HG03108 (cell line): ENCODE measurements around the gene TBC1D16.

ENCODE experiments used
- ATAC-seq: cut with Tn5 transposase; IDR thresholded peaks from one replicate; pipeline ENCODE4 v1.9.1; 2021; ENCODE audit warnings: moderate library complexity; ENCODE audit not compliant: unreplicated experiment

TBC1D16 gene

DNA sequence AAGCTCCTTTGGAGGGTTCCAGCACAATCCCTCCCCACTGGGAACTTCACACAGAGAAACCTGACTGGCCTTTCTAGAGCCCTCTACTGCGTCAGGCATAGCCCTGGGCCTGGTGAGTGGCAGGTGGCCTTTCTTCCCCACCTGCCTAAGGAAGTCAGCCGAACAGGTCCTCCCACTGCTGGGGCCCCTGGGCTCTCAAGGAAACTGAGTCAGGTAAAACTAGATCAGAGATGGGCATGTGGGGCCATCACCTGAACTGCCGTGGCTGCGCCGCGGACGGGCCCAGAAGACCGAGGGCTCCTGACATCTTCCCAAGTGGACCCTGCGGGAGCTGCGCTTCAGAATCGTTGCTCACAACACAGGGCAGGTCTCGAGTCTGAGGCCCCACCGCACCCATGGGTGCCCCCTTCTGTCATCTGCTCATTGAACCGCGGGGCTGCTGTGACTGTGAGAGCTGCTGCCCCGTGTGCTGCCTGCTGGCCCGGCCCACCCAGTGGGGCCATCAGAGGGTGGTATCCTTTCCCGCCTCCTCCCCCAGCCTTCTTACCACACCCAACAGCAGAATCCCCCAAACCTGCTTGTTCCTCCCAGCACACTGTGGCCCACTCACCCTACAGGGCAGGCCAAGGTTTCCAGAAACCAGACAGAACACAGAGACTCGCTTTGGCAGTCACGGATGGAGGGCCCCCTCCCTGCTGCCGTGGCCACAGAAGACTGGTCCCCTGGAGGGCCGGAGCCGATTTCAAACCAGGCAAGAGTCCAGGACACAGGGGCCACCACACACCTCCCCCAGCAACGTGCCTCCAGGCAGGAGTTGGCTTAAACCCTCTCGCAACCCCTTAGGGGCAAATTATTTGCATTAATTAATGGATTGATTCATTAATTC, 81.1 kb downstream of the TBC1D16 start:
- ATAC-seq, result no peak

DNA sequence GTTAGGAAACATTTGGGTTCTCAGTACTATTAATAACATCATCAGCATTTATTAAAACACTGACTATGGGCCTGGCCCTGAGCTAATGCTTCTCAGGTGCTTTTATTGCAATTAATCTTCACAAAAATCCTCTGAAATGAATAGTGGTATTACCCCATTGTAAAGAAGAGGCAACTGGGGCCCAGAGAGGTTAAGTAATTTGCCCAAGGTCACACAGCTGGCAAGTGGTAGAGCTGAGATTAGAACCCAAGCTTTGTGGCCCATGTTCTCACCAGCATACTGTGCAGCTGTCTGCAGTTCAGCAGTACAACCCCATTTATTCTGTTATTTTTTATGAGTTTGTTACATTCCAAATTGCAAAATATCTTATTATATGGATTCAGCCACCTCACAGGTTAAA, 82.3 kb downstream of the TBC1D16 start:
- ATAC-seq, result no peak

DNA sequence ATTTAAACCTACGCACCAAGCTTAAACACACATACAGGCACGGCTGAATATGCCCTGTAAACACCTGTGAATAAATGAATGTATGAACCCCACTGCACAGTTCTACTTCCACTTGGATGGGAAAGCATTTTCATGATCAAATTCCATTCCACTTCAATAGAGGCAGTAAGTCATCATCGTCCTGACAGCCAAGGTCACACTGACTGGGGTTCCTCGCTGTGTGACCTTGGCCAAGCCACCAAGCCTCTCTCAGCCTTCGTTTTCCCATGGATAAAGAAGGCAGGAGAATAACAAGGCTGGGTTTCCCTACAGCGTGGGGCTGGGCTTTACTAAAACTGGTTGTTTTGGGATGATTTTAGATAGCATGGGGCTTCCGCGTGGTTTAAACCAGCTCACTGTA, 82.8 kb downstream of the TBC1D16 start:
- no peak for ATAC-seq

DNA sequence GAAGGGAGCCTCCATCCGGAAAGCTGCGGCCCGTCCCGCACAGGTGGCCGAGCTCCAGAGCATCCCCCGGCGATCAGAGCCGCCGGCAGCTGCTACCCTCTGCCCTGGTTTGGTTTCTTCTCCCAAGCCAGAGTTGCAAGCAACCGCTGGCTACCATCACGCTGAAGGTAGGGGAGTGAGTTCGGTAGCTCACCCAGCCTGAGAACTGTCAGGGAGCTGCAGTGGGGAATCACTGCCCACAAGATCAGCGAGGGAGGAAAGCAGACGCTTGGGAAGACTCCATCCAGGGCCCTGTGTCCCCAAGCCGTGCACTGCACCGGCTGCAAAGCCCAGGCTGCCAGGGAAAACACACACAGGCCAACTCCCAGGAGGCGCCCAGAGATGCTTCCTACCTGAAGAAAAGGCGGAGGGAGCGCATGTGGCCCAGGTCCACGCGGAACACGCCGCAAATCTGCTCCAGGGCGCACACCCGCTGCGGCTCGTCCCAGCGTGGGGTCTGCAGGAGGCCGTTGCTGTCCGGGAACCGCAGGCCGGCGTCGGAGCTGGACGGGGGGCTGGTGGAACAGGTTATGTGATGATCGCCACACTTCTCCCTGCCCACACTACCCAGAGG, 83.3 kb downstream of the TBC1D16 start:
- ATAC-seq, result no peak

DNA sequence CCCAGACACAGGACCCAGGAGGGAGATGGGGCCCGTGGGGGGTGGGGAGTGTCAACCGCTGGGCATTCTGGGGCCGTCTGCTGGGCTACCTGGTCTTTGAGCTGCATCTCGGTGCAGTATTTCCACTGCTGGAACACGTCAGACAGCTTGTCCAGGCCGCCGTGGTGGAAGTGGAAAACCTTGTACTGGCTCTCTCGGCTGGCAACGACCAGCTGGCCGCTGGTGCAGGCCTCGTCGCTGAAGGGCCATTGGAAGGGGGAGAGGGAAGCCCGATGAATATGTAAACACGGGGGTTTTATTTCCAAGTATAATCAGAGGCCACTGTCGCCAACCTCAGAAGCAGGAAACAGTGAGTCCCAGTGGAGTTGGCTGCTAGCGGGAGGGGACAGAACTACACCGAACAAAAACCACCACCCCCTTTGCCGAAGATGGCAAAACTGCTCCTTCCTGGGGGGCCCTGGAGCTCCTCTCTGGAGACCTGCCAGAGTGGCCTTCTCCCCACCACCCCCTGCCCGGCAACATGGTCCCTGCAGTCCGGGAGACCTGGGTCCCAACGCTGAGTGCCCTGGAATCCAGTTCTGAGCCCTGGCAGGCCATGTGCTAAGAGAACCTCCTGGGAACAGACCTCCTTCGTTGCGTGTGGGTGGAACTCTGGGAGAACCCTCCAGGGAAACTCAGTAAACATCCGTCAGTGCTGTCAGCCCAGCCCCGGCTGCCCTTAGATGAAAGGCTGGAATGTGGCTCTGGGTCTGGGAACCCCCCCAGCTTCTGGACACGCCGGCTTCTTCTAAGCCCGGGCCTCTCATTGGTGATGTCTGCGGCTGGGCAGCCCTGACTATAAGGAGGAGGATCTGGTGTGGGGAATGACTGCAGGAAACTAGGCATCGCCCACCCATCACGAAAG, 84.1 kb downstream of the TBC1D16 start:
- no peak for ATAC-seq

DNA sequence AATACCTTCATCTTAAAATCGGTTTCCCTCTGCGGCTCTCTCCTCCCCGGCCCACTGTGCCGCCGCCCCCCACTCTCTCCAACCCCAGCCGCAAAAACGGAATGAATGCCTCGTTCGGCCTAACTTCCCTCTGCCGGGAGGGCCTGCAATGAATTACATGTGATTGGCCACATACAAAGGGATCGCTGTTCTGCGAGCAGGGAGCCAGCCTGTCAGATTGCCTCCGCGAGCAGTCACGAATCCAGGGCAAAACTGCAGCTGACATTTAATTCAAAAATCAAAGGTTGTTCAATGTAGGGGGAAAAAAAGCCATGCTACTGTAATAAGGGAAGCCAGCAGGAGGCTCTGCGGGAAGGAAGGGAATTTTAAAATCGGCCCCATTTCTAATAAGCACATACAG, 84.9 kb downstream of the TBC1D16 start:
- ATAC-seq, result no peak

DNA sequence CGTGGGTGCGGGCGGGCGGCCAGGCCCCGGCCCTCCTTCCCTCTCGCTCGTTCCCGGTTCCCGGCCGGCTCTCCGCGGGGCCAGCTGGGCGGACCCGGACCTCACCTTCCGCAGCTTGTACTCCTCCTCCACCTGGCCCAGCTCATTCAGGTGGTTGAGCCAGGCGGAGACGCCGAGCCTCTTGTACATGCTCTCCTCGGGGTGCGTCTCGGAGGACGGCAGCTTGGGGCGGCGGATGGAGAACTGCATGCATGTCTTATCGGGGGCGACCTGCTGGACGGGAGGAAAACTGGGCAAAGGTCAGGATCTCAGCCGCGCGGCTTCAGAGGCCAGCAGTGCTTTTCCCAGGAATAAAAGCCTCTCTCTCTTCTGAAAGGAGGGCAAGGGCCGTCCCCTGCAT, 85.4 kb downstream of the TBC1D16 start:
- ATAC-seq, result no peak

DNA sequence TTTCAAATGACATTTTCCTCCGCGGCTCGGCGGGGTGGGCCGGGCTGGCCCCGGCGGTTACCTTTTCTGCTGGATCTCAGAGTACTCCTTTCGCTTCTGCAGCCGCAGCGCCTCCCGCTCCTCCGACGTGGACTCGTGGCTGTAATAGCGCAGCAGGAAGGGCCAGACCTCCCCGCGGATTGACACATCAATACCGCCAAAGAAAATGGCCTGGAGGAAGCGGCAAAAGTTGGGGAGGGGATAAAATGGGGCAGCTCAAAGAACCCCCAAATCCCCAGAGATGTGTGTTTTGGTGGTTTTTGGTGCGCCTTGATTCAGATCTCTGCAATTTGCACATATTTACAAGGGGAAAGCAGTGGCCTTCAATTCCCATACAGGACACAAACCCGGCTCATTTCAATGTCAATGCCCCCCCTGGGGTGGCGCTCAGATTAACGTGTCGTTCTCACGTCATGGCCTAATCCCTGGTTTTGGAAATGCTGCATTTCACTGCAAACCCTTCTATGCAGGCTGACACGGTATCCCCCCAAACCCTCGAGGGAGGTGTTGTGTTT, 85.9 kb downstream of the TBC1D16 start:
- no peak for ATAC-seq

DNA sequence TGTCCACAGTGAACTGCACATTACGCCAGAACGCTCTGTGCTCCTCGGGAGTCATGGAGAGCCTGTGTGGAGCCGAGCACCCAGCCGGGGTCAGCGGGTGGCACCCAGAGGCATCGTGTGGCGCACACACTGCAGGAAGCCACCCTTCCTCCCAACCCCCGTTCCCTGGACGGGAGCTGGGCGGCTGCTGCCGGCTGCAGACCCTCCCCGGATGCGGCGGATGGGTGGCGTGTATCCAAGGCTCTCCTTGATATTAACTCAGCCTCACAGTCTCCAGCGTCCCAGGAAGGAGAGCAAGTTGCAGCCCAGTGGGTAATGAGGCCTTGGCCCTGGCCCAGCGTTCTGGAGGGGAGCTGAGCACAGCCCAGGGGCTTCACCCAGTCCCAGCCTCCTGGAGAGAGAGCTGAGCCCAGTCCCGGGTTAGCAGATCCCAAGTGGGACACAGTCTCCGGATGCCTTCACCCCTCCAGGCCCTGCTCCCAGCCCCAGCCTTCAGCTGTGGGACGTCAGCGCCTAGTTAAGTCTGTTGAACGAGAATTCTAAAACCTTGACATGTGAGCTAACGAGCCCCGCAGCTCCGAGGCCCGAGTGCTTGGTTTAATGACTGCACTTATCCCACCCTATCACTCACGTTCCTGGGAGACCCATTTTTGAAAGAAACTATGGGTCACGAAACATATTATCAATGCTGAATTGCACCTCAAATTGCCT, 86.6 kb downstream of the TBC1D16 start:
- no peak for ATAC-seq

DNA sequence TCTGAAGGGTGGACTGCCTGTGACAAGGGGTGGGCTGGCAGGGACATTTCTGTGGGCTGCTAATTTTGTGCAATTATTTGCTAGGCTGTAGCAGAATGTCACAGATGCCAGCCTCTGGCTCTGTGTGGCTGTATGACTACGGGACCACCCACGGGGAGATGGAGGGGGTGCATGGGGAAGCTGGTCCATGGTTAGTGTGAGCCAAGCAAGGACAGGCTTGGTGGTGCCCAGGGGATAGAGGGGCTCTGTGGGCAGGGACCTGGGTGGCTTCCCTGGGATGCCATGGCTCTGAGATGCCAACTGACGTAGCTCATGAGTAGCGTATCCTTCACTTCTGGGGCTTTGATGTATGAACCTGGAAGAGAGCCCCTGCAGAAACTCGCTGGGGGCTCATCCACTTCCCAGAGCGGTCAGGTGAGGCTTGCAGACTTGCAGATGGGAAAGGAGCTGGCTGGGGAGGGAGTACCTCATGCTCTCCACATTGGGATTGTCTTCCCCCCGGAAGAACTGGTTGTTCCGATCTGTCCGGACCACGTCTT, 87.2 kb downstream of the TBC1D16 start:
- no peak for ATAC-seq

DNA sequence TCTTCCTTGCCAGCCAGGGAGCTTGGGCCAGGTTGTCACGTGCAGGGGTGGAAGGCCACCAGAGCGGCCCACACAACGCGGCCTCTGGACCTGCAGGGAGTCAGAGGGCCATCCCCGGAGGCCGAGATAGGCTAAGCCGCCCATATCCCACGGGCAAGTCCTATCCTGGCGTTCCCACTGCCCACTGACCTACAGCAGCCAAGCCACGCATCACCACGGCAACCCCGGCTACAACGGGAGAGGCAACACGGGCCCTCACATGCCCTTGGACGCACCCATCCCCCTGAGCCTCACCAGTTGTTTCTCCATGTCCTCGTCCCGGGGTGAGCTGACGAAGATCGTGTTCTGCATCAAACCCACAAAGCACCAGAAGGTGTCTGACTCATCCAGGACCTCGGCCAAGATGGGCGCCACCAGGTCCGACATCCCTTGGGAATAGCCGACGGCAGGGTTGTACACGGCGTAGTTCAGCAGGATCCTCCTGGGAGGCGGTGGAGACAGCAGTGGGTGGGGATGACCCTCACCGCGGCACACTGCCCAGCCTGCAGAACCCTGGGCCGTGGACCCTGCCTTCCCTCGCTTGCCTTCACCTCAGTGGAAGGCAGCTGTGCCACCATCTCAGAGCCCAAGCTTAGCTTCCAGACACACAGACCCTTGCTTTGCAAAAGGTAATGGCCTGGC, 88.2 kb downstream of the TBC1D16 start:
- no peak for ATAC-seq

DNA sequence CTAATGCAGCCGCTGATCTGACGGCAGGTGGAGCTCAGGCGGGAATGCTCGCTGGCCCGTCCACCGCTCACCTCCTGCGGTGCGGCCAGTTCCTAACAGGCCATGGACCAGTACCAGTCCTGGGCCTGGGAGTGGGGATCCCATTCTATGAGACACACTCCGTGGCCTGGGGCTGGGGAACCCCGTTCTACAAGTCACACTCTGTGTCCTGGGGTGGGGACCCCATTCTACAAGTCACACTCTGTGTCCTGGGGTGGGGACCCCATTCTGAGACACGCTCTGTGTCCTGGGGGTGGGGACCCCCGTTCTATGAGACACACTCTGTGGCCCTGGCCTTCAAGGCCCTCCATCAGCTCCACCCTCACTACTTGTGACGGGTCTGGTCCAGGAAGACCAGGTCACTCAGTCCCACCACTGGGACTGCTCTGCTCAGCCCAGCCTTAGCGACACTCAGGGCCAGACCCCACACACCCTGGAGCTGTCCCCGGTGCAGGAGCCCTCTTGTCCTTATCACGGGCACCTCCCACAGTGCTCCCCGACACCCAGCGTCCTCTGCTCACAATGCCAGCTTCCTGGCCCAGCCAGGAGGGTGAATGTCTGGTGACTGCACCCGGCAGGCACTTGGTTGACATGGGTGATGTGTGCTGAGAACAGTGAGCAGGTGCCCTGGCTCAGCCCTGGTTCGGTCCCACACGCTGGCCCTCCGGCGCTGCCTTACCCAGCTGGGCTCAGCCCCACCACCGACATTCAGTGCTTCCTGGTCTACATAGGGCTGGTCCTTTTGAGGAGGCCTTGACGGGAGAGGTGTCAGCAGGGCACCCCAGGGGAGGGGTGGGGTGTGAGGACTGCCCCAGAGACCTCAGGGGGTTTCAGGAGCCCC, 89.1 kb downstream of the TBC1D16 start:
- ATAC-seq, result no peak

DNA sequence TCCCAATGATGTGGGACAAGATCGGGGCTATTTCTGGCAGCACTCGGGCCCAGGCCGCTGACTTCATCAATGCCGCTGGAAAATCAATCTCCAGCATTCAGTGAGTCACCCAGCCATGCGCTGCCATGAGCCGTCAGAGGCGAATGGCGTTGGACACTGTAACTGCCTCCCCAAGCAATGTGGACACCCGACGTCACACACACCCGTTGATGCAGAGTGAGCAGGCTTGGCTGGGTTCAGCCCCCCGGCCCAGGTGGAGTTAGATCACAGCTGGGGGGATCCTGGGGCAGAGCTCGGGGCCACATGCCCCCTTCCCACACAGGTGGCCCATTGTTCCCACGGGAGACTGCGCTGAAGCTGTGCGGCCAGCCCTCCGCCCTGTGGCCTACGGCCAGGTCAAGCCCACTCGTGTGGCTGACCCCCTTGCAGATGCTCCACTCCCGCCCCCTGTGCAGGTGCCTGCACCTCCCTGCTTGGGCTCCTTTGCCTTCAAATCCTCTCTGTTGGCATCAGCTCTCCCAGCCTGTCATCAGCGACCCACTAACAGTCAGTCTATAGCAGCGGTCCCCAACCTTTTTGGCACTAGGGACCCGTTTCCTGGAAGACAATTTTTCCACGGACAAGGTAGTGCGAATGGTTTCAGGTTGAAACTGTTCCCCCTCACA, 89.9 kb downstream of the TBC1D16 start:
- ATAC-seq, result no peak

DNA sequence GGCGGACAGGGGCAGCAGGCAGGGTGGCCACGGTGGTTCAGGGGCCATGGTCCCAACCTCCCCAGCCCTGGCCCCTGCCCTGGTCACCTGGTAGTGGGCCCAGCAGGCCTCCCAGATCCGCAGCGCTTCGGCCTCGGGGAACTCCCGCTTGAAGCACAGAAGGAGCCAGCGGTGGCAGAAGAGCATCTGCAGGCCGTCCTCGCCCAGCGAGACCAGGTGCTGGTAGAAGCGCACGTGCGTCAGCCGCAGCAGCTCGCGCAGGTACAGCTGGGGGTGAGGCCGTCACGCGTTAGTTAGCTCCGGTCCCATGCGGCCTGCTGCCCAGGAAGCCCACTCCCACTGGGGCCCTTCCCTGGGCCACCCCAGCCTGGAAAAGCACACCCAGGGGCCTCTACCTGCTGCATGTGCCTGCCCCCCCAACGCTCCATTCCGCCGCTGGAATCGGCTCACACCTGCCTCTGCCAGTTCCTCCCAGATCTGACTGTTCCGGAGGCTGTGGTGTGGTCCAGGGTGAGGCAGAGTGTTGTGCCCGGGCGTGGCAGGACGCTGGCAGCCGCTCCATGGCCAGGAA, 90.8 kb downstream of the TBC1D16 start:
- ATAC-seq, result no peak

DNA sequence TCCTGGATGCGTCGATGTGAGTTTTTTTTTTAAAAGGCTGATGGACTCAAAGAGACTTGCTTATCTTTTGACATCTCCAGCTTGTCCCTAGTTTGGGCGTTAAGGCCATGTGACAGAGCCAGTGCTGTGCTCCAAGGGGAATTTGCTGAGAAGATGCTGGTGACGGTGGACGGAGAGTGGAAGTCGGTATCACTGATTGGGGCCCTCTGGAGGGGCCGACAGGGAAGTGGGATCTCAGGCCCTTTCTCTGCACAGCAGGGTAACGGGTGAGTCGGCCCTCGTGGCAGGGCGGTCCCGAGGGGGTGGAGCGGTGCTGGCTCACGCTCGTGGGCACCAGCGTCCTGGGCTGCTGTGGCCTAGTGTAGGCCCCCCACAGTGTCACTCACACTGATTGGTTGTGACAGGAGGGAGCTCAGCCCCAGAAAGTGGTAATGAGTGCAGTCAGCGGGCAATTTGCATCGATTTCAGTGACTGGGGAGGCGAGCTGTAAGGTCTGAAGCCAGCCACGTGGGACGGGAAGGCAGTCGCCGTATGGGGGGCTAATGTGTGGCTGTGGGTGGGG, 91.3 kb downstream of the TBC1D16 start:
- ATAC-seq, result no peak

DNA sequence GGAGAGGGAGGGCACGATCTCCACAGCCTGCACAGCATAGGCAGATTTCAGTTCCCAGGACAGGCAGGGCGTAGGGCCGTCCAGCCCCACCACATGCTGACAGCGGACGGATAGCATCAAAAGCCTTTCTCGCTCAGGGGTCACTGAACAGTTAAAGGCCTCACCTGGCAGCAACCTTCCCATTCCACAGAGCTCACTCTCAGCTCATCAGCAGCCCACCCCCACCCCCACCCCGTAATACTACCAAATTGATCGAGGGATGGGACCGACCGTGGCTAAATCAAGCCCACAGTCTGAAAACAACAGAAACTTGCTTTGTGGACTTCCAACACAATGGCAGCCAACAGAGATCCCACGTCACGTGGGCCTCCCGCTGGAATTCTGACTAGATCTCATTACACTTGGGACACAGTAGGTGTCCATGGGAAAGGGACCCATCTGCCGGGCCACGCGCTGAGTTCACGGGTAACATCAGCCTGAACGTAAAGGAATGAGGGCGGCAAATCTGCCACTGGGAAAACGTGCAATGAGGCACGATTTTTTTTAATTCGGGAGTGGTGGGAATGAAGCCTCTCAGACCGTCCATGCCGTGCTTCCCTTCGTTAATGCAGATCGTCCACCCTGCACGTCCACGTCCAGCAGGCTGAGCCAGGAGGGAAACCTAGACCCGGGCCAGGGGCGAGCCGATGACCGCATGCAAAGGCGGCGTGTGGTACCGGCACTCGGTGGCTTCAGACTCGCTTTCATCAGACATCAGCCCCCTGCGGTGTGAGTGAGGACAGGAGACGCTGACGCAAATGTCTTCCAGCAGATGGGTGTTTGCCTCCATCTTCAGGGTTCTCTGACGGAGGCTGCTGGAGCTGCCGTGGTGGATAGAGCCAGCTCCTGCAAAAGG, 92.1 kb downstream of the TBC1D16 start:
- ATAC-seq, result no peak
